HG02884 (cell line): ENCODE data around the gene PRKRIP1.
A peak's percentile ranks its signal among the peaks of the same experiment; 100 is the strongest.
"Not testable (repeated sequence)": the region's sequence is repeated elsewhere in the genome, so short reads cannot be mapped to it uniquely, and the experiment has no call there.

Source experiments
- ATAC-seq: cut with Tn5 transposase; IDR thresholded peaks from one replicate; pipeline ENCODE4 v1.9.1; 2021; ENCODE audit warnings: mild to moderate bottlenecking, moderate library complexity; ENCODE audit not compliant: unreplicated experiment

Gene PRKRIP1

GRCh38 chr7:102455596-102455995 is 59.4 kb downstream of the PRKRIP1 start:
- ATAC-seq, result no peak

GRCh38 chr7:102456327-102456726 is 60.2 kb downstream of the PRKRIP1 start:
- ATAC-seq, result no peak

- no peak for ATAC-seq
These were observed 61.3 kb downstream of the PRKRIP1 start for GRCh38 chr7:102457352-102457924.

GRCh38 chr7:102459221-102459844 is 63.2 kb downstream of the PRKRIP1 start:
- ATAC-seq, result no peak

DNA sequence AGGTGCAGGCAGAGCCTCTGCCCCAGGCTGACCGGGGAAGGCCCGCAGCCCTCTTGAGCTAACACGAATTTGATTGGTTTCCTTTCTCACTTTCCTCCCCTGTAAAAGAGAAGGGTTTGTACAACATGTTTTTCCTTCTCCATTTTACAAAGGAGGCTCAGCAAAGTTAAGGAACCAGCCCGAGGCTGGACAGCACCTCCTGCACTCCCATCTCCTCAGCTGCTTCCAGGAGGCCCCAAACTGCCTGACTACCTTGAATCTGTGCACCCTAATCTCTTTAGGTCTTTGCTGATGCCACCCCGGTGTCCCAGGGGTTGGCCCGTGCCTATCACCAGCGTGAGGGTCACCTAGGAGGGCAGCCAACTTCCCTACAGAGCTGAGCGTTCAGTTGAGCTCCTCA is 64.3 kb downstream of the PRKRIP1 start:
- ATAC-seq, result no peak

DNA sequence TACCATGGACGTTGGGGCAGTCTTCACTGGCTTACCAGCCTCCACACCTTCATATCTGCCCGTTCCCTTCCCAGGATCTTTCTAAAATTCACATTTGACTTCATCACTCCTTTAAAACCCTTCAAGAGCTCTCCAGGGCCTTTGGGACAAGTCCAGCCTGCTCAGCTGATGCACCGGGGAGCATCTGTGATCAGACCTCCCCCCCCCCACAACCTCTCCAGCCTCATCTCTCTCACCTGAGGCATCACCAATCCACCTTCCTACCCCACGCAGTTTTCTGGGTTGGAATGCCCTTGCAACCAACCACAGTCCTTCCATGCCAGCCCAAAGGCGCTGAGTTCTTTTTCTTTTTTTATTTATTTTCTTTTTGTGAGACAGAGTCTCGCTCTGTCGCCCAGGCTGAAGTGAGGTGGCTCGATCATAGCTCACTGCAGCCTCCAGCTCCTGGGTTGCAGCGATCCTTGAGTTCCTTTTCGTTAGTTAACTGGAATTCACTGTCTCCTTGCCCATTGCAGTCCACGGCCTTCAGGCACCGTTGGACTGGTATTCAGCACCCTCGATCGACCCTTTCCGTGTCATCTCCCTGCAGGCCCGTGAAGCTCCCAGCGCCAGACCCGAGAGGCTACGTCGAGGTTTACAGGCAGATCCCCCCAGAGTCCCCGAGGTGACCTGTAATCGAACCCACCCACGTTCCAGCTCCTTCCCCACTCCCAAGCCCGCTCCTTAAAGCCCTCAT is 67.8 kb downstream of the PRKRIP1 start:
- no peak for ATAC-seq

GRCh38 chr7:102464577-102465280 is 68.6 kb downstream of the PRKRIP1 start, which contains the start of the genes ALKBH4 and LRWD1:
Gene ALKBH4, minus strand, starts transcription at chr7:102464863. Its CDS starts 27 bp downstream, at chr7:102464836.
Gene LRWD1, plus strand, starts transcription at chr7:102464984. Its CDS starts 97 bp downstream, at chr7:102465081.
- peak; percentile 91 for ATAC-seq

- ATAC-seq, result no peak
These were observed 69.9 kb downstream of the PRKRIP1 start for GRCh38 chr7:102466097-102466496.

DNA sequence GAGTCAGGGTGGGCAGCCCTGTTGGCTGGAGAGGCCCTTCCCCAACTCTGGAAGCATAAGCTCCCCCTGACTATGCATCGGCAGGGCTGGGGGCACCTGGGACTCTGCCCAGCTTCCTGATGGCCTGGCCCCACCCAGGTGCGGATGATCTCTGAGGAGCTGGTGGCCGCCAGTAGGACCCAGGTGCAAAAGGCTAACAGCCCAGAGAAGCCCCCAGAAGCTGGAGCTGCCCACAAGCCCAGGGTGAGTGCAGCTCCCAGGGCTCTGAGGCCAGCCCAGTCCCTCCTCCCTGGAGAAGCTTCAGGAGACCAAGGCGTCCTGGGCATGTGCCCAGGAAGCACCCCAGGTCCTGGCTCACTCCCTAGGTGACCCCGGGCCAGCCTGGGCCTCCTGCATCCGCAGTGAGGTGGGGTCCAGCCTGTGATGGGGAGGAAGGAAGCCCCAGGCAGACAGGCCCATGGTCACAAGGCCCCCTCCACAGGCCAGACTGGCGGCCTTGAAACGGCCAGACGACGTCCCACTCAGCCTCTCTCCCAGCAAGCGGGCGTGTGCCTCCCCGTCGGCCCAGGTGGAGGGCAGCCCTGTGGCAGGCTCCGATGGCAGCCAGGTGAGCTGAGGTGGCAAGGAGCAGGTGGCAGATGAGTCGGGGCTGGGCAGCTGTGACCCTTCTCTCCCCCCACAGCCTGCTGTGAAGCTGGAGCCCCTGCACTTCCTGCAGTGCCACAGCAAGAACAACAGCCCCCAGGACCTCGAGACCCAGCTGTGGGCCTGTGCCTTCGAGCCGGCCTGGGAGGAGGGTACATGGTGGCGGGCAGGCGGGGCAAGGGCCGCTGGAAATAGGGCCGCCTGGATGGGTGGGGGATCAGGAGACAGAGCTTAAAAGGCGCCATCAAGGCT is 71.7 kb downstream of the PRKRIP1 start:
- no peak for ATAC-seq

DNA sequence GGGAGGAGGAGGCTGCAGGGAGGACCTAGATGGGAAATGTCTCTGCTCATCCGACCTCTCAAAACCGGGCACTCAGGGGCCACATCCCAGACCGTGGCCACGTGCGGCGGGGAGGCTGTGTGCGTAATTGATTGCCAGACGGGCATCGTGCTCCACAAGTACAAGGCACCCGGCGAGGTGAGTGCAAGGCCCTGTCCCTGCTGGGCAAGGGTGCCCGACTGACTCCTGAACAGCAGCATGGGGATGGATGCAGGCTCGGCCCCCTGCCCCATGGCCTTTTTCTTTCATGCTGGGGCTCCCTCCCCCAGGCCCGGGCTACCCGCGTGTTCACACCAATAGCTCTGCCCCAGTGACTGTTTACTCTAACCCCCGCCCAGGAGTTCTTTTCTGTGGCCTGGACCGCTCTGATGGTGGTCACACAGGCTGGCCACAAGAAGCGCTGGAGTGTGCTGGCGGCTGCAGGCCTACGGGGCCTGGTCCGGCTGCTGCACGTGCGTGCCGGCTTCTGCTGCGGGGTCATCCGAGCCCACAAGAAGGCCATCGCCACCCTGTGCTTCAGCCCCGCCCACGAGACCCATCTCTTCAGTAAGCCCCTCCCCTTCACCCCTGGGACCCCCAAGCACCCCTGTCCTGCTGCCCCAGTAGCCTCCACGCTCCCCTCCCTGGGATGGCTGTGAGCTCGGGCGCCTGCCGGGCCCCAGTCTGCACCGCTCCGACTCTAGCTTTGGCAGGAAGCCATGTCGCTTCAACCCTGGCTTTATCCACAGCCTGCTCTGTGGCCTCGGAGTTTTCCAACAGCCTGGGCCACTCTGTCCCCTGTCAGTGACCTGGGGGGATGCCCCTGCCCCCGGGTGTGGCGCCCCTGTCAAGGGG is 72.6 kb downstream of the PRKRIP1 start:
- no peak for ATAC-seq

- no peak for ATAC-seq
These were observed 73.3 kb downstream of the PRKRIP1 start for GRCh38 chr7:102469351-102469971.

DNA sequence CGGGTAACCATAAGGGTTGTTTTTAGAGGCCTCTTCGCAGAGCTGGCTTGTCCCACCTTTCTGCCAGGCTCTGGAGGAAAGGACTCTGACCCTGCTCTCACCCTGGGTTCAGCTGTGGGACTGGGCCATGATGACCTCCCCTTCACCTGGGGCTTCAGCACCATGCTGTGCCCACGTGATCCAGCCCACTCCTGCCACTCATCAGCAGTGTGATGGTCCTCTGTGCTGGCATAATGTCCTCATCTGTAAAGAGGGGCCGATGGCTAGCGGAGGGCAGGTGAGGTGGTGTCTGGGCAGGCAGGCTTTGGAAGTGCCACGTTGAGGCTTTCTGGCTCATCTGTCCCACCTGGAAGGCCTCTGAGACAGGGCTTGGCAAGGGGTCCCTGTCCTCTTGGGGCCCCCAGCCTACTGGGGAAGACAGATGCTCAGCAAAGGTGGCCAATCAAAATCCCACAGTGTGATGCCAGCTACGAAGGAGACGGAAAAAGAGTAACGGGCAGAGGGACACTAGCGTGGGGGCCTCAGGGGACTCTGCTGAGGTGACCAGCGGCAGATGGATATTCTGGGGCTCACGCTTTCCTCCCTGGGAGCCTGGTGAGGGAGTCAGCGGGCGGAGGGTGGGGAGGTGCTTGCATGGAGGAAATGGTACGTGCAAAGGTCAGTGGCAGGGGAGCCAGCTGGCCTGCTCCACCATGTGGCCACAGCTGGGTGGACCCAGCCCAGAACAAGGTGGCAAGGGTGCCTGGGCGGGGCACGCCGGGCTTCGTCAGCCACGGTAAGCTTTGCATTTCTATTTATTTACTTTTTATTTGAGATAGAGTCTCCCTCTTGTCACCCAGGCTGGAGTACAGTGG is 74.0 kb downstream of the PRKRIP1 start:
- no peak for ATAC-seq

DNA sequence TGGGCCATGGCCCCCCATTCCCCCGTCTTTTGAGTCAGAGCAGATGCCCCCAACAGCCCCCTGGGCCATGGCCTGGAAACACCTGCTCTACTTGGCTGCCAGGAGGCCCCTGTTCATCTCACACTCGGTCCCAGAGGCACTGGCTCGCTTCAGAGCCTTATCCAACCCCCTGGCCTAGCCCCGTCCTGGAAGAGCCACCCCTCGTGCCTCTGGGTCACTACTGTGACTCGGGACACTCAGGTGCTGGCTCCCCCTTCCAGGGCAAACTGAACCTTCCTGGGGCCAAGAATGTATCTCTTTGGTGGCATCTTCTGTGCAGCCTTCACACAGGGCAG is 75.6 kb downstream of the PRKRIP1 start:
- no peak for ATAC-seq

- ATAC-seq, result no peak
These were observed 76.2 kb downstream of the PRKRIP1 start for GRCh38 chr7:102472126-102473041.

DNA sequence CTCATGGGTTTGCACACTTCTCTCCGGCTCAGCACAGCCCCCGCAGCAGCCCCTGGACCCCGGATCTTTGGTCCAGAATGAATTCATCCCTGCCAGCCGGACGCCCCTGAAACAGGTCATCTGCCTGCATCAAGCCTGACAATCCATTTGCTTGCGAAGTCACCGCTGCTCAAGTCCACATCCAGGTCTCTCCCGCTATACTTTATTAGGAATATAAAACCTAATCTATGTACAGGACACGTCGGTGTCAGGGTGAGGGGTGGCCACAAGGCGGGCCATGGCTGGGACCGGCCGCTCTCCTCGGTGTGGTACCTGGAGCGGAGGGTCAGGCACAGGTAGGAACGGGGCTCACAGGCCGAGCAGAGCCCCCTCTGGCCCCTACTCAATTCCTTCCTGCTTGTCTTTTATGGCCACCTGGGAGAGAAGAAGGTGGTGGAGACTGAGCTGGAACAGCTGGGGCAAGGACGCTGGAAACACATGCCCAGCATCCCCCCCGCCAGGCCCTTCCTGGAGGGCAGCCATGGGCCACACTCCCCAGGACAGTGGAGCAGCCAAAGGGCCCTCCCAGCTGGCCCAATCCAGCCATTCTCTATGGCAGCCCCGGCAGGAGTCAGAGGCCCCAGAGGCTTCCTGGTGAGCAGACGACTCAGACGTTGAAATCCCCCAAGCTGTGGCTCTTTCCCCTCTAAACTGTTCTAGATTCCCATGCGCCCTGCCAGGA is 77.3 kb downstream of the PRKRIP1 start:
- ATAC-seq, result no peak

DNA sequence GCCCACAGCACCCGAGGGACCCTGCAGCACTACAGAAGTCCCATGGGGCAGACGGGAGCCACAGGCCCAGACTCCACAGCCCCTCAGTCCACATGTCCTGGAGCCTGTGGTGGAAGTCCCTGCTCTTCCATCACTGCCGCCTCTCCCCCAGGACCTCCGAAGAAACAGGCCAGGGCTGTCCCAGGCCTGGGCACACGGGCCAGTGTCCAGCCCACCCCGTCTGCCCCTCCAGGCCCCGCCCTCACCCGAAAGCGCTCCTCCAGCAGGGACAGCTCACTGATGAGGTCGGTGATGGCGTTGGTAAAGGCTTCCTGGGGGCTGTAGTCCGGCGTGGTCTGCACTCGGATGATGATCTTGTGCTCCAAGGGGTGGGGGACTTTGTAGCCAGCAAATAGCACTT is 78.0 kb downstream of the PRKRIP1 start:
- ATAC-seq, result not testable (repeated sequence)
